Amniotic epithelial cell (primary cell): ENCODE data around the gene C9orf85.
"Not testable (repeated sequence)": the region's sequence is repeated elsewhere in the genome, so short reads cannot be mapped to it uniquely, and the experiment has no call there.

Source experiments
- DNase-seq: peaks from one replicate; pipeline ENCODE4 v3.0.0-alpha.2; 2010; ENCODE audit warnings: low read depth

C9orf85 gene

DNA sequence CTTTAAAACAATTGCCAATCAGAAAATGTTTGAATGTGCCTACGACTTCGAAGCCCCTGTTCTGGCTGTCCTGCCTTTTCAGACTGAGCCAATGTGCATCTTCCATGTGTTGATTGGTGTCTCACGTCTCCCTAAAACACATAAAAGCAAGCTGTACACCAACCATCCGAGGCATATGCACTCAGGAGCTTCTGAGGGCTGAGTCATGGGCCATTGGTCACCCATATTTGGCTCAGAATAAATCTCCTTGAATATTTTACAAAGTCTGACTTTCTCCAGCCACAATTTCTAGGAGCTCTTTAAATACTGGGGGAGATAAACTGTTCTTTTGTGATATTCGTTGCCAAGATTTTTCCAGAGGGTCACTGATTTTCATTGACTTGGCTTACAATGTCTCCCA lies 95.1 kb downstream of the C9orf85 start:
- peak; percentile 3 for DNase-seq

DNA sequence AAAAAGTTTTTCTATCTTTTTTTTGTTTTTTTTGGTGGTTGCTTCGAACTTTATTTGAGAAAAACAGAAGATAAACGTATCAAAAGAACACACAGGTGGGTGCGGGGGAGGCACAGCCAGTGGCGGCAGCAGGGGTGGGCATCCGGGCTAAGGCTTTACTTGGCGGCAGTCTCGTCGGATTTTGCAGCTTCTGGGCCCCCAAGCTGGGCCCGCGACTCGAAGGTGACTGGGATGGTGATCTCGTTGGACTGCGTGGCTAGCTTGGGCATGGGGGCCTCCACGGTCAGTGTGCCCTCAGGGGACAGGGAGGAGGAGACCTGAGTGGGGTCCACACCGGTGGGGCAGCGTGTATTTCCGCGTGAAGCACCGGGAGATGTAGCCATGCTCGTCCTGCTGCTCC lies 96.3 kb downstream of the C9orf85 start:
- DNase-seq = not testable (repeated sequence)

GRCh38 chr9:72012646-72013045 lies 101.2 kb downstream of the C9orf85 start:
- DNase-seq = no peak

- DNase-seq = no peak
Observed at GRCh38 chr9:72013292-72013760, 101.9 kb downstream of the C9orf85 start.

GRCh38 chr9:72022841-72023240 lies 111.4 kb downstream of the C9orf85 start:
- peak; percentile 93 for DNase-seq
